Effector CD4-positive, alpha-beta T cell (primary cell): ENCODE measurements around the gene PI4K2B.
"Not testable (repeated sequence)": the region's sequence is repeated elsewhere in the genome, so short reads cannot be mapped to it uniquely, and the experiment has no call there.

Experiments used
- DNase-seq: peaks from one replicate; pipeline ENCODE4 v3.0.0-alpha.2; 2020

PI4K2B gene

GRCh38 chr4:25308306-25308705 lies 74.5 kb downstream of the PI4K2B start:
- DNase-seq: no peak

DNA sequence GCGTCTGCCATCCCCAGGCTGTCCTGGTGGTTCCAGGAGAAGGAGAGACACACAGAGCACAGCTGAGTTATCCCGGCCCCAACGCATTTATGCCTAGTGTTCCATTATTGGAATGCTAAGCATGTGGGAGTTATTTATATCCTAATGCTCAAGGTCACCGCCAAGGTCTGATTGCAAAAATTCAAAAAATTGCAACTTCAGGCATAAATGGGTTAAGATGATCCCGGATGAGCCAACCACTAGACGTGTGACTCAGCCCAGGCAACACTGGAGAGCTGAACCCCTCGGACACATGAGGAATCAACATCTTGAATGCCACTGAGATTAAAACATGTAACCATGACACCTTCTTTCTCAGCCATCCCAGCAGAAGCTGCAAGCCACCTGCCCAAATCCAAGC lies 74.9 kb downstream of the PI4K2B start:
- no peak for DNase-seq

DNA sequence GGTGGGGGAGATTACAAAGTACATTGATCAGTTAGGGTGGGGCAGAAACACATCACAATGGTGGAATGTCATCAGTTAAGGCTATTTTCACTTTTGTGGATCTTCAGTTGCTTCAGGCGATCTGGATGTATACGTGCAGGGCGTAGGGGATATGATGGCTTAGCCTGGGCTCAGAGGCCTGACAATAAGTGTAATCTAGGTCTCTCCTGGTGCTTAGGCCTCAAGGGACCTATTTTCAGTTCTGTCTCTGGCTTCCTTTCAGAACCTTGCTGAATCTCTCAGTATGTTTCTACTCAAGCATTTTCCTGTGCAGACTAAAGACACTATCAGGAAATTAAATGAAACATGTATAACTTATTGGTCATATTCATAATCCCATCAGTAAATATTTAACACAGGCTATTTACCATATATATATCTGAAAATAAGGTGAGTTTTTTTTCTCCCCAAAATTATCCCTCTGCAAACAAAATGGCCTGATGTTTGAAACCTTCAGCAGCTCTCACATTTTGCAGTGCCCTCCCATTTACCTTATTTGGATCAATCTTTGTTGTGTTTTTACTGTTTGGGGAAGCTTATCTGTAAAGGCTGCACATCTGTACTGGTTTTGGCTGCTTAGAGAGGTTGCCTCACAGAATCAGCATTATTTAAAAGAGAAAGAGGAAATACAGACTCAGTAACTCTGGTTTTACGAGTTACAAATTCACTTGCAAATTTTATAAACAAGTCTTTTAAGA lies 76.4 kb downstream of the PI4K2B start:
- DNase-seq: no peak

DNA sequence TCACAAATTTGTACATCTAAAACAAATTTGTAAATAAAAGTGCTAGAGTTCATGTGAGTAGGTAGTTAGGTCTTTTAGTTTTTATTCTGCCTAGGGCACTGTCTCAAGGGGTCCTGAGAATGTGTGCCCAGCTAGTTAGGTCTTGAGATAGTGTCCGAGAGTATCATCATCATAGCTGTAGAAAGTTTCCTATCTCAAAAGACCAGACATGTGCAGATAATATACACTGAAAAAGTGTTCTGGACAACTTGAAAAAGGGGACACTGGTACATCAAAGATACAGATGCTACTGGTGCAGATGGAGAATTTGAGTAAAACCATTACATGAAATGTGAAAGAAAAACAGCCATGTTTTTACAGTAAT lies 77.0 kb downstream of the PI4K2B start:
- DNase-seq: no peak

DNA sequence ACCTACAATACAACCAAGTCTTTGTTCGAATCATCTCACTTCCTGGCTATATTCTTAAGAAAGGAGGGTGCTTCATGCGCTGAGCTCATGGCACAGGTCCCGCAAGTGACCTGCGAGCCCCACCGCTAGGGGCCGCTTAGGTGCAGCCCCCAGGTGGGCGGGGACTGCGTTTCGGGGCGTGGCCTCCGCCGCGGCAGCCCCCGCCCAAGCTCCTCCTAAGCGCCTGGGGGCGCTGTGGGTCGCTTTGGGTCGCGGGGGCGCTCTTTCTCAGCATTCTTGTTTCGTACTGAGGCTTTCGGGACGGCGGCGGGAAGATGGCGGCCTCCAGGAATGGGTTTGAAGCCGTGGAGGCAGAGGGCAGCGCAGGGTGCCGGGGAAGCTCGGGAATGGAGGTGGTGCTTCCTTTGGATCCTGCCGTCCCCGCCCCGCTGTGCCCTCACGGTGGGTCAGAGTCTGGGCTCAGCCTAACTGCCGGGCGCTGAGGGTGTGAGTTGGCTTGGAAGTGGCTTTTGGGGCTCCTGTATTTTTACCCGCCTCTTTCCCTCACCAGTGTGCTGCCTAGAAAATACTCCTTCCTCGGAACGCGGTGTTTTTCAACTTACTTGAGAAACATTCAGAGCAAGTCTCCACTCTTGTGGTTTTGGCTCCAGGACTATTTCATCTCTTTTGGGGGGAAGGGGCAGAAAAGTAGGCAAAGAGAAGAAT lies 78.8 kb downstream of the PI4K2B start, which contains the start of gene ZCCHC4:
Gene ZCCHC4, plus strand, starts transcription at position 279 of the 705 bp plus-strand sequence. Its CDS starts 36 bp downstream, at position 315.
- DNase-seq: peak; percentile 87

- DNase-seq: no peak
These were observed 79.5 kb downstream of the PI4K2B start for GRCh38 chr4:25313201-25313895.

- no peak for DNase-seq
These were observed 86.5 kb downstream of the PI4K2B start for GRCh38 chr4:25320336-25320735.

GRCh38 chr4:25320773-25321172 lies 86.9 kb downstream of the PI4K2B start:
- no peak for DNase-seq

DNA sequence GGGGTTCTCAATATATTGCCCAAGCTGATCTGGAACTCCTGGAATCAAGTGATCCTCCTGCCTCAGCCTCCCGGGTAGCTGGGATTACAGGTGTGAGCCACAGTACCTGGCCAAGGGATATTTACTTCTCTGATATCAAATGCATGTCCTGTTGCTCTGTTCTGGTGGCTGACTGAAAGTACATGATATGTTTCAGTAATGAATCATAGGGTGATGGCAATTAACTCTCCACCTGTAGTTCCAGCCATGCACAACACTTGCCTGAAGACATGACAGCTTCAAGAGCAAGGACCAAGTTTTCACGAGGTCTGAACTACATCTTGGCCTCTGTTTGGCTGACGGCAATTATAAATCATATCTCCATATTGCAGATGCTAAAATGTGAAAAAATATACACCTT lies 87.9 kb downstream of the PI4K2B start:
- no peak for DNase-seq

DNA sequence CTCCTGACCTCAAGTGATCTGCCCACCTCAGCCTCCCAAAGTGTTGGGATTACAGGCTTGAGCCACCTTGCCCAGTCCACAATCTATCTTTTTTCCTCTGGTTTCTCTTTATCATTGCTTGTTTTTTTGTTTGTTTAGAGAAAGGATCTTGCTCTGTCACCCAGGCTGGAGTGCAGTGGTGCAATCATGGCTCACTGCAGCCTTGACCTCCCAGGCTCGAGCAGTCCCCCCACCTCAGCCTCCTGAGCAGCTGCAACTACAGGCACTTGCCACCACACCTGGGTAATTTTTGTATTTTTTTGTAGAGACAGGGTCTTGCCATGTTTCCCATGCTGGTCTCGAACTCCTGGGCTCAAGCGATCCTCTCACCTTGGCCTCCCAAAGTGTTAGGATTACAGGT lies 94.6 kb downstream of the PI4K2B start:
- not testable (repeated sequence) for DNase-seq
